ENCODE measurements around the gene CNTNAP4. TPM values are rescaled to one million over a fixed set of nuclear protein-coding genes. Genes with fewer than 3 reads are reported as not detected.

CNTNAP4 gene
- total RNA-seq, 1 experiment from 2014 or later: not detected

DNA sequence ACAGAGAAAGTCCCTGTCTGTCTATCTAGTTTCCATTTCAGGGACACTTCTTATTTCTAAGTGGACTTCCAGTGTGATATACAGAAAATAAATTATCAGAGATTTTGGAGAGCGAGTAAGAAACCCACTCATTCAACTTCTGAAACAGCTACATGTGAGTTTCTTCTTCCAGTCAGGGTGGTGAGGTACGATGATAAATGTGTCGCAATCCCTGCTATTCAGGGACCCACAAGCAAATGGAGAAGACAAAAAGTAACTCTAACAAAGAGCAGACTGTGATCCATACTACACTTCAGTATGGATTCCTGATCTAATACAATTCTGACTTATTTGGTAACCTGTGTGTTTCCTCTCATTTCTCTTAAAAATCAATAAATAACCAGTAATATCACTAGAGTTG is 16.8 kb downstream of the CNTNAP4 start:
- DNase-seq: no peak
- Histone ChIP-seq H3K9me3 (no peaks in the 10 kb centered on the region), H3K4me3 (no peak overlapping the region), H3K27me3 (no peaks in the 10 kb centered on the region), H3K36me3 (no peaks in the 10 kb centered on the region)

DNA sequence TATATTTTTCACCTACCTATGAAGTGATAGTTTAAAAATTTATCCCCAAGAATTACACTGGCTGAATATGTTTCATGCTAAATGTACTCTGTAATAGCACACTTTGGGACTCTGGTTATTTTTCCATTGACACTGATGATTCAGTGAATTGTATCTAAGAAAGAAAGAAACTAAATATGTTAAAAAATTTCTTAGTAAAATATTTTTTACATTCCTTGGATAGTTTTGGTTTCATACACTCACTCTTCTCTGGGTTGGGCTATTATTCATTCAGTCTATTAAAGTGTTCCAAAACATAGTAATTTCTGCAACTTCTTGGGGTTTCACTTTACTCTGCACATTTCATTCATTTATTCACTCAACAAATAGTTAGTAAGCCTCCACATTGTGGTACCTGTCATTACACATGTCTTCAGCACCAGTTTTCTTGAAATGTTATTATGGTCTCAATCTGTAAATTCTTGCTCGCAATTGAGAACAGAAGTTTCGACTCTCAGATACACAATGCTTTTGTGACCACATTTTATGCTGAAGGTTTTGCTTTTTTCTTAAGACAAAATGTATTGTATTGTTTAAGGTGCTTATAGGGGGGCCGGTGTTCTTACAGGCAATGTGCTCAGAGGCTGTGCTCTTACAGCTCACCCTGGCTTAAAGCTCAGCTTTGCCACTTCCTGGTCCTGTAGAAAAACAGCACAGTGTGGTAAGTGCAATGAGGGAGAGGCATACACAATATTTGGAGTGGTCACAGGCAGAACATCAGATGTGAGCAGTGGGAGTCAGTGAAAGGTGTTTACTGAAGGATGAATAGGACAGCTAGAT is 17.4 kb downstream of the CNTNAP4 start:
- no peak for DNase-seq
- Histone ChIP-seq H3K9me3 (no peaks in the 10 kb centered on the region), H3K27me3 (no peaks in the 10 kb centered on the region), H3K4me3 (no peak overlapping the region), H3K36me3 (no peaks in the 10 kb centered on the region)

DNA sequence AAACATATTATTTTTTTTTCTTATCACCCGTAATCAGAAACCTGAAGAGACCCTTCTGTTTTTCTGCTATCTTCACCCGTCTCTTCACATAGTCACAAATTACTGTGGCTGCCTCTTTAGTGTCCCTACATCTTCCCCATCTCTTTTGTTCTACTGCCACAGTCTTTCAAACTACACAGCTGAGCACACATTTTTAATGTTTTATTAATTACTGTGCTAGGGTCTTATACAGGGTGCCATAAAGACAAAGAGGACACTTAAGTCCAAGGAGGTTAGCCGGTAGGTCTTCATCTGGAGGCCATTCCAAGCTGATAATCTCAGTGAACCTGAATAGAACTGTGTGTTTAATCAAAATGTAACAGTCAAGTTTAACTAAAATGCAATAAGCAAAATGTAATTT is 20.7 kb downstream of the CNTNAP4 start:
- Histone ChIP-seq H3K9me3 (no peaks in the 10 kb centered on the region), H3K36me3 (no peaks in the 10 kb centered on the region), H3K4me3 (no peak overlapping the region), H3K27me3 (no peaks in the 10 kb centered on the region)
- no peak for DNase-seq

DNA sequence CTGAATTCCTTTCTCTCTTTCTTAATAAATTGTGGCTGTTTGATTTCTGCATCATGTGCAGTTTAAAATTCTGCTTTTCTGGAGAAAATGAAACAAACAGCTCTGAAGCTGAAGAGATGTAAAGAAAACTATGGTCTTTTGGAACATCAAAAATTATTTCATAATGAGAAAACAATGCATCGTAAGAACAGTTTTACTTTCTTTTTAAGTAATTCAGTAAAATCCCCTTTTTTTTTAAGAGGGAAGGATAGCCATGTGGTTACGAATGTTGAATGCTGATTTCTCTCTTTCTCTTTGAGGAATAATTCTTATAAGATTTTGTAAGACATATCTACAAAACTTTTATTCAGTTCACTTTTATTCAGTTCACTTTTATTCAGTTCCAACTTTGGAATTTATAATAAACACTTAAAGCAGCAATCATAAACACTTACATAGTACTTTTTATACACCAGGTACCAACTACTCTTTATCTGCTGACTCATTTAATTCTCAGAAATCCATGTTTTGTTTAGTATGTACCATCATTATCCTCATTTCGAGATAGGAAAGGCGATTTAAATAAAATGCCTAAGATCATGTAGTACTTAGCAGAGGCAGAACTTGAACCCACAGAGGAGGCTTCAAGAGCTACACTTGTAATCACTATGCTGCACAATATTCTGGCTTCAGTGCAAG is 26.6 kb downstream of the CNTNAP4 start:
- no peaks in the 10 kb centered on the region for H3K9me3 ChIP-seq
- H3K4me3 ChIP-seq: no peak overlapping the region
- H3K27me3 ChIP-seq: no peaks in the 10 kb centered on the region
- no peaks in the 10 kb centered on the region for H3K36me3 ChIP-seq
- no peak for DNase-seq

DNA sequence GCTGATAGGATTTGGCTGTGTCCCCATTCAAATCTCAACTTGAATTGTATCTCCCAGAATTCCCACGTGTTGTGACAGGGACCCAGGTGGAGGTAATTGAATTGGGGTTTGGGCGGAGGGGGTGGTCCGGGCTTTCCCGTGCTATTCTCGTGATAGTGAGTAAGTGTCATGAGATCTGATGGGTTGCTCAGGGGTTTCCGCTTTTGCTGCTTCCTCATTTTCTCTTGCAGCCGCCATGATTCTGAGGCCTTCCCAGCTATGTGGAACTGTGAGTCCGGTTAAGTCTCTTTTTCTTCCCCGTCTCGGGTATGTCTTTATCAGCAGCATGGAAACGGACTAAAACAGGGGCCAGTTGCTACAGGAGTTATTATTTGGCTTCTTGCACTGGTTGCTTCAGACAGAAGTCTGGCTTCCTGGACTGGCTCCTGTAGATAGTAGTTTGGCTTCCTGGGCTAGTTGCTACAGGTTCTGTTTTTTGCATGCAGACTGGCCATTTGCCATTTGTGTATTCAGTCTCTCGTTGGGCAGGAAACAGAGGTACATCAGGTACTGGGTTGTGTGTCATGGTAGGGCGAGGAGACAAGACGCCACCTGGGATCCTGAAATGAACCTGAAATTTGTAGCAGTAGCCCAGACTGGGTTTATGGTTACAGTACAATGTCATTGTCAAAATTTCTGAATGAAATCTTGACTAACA is 32.6 kb downstream of the CNTNAP4 start:
- no peaks in the 10 kb centered on the region for H3K9me3 ChIP-seq
- H3K36me3 ChIP-seq: no peaks in the 10 kb centered on the region
- no peaks in the 10 kb centered on the region for H3K27me3 ChIP-seq
- H3K4me3 ChIP-seq: no peak overlapping the region
- DNase-seq: no peak

DNA sequence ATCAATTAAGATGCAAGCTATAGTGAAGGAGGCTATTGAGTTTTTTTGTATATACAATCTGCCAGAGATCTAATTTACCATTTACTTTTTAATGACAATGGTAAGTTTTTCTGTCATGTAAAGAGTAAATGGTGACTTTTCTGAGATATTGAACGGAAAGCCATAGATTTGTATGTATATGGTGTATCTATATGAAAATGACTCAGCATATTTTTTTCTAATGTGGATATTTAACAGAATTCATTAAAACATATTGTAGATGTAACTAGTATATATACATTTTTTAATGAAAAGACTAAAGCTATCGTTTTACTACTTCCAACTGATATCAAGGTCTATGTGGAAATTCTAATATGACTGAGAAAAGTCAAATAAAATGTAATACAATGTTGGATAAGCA is 34.1 kb downstream of the CNTNAP4 start:
- DNase-seq: no peak
- Histone ChIP-seq H3K4me3 (no peak overlapping the region), H3K27me3 (no peaks in the 10 kb centered on the region), H3K9me3 (no peaks in the 10 kb centered on the region), H3K36me3 (no peaks in the 10 kb centered on the region)

DNA sequence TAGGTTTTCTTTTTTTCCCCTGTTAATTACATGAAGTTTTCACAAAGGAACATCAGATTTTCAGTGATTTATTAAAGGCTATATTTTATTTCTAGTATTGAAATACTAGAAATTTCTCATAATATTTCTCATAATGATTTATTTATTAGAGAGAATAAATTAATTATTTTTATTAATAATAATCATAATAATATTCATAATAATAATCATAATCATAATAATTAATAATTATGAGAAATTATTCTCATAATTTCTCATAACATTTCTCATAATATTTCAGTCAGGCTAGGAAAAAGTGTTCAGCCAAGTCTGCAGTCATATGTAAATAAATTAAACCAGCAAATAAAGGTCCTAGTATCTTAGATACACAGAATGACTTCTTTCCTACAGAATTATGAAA is 41.4 kb downstream of the CNTNAP4 start:
- DNase-seq: no peak

DNA sequence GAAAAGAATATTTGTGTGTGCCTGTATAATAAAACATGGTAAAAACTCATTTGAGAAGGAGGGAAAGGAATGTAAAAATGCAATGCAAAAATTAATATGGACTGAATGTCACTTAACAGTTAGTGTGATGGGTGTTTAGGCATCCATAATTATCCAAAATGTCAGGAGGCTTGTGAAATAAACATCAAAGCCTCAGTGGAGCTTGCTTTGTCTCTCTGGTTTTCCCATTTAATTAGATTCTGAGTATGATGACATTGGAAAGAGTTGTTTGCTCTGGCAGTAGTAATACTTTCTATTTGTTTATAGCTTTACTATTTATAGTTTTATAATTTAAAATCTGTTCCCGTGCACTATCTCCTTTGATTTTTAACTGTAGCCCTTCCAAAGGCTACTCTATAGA is 51.9 kb downstream of the CNTNAP4 start:
- no peak for DNase-seq
- H3K36me3 ChIP-seq: no peaks in the 10 kb centered on the region

More for the DNA sequence above, 41.4 kb downstream of the CNTNAP4 start:
- Histone ChIP-seq H3K27me3 (no peaks in the 10 kb centered on the region), H3K4me3 (no peak overlapping the region), H3K9me3 (no peaks in the 10 kb centered on the region), H3K36me3 (no peaks in the 10 kb centered on the region)

DNA sequence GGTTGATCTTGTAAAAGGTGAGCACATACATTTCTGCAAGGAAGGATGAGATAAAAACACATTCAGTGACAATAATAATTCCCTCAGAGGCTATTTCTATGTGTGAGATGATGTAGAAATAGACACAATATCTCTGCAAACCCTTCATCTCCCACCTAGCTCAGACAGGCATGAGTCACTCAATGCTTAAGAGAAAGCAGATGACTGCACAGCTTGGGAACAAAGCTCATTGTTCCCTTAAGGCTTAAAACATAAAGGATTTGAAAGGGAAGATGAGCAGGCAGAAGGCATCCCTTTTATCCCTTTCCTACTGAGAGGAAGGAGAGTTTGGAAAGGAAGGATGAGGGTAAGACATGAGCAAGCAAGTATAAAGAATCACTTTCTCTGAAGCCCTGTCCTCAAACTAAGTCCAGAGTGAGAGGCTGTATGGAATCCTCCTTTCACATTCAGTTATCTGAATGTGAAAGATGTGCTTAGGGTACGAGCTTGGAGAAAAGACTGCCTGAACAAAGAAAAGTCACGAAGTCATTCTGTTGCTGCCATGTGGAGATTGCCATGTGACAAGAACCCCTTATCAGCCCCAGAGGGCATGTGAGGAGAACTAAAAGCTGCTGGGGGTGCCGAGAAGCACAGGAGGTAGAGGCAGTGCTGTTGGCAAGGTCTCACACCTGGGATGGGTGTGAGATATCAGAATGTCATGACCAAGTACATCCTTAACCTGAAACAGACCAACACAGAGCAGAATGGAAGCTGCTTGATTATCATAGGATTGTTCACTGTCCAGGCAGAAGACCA is 58.2 kb downstream of the CNTNAP4 start:
- no peak for DNase-seq
- no peak overlapping the region for H3K4me3 ChIP-seq
- H3K27me3 ChIP-seq: no peaks in the 10 kb centered on the region
- H3K36me3 ChIP-seq: no peaks in the 10 kb centered on the region
- no peaks in the 10 kb centered on the region for H3K9me3 ChIP-seq

More for the DNA sequence above, 51.9 kb downstream of the CNTNAP4 start:
- no peak overlapping the region for H3K4me3 ChIP-seq
- no peaks in the 10 kb centered on the region for H3K9me3 ChIP-seq
- H3K27me3 ChIP-seq: no peaks in the 10 kb centered on the region

DNA sequence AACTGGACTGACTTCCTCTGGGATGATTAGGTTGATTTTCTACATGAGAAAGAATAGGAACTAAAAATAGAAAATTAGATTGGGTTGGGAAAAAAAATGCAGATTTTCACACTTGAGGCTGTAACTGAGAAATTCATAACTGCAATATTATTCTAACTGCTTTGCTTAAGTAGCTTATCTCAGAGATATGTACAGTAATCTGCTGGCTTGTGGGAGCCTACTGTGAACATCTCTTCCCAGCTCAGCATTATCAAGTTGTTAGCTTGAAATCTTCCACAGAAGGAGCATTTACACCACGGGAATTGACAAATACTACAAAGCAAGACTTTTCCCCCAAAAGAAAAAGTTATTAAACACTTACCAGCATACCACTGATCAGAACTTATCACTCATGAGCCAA is 58.9 kb downstream of the CNTNAP4 start:
- no peak overlapping the region for H3K4me3 ChIP-seq
- H3K36me3 ChIP-seq: no peaks in the 10 kb centered on the region
- DNase-seq: no peak
- no peaks in the 10 kb centered on the region for H3K9me3 ChIP-seq
- H3K27me3 ChIP-seq: no peaks in the 10 kb centered on the region

DNA sequence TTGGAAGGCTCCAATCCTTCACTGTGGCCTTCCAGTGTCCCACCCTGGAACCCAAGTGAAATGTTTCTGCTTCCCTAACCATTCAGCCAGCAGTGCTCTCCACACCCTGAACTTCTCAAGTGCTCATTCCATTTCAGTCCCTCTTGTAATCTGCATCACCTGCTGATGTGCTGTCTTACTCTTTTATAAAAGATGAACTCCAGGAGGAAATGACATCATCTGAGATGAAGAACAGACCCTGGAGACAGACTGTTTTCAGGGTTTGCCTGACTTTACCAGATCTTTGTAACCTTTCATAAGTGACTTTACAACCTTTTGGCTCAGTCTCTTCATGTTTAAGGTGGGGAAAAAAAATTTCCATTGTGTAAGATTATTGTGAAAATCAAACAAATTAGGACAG is 61.3 kb downstream of the CNTNAP4 start:
- H3K9me3 ChIP-seq: no peaks in the 10 kb centered on the region
- H3K27me3 ChIP-seq: no peaks in the 10 kb centered on the region
- H3K36me3 ChIP-seq: no peaks in the 10 kb centered on the region
- DNase-seq: no peak
- H3K4me3 ChIP-seq: no peak overlapping the region

DNA sequence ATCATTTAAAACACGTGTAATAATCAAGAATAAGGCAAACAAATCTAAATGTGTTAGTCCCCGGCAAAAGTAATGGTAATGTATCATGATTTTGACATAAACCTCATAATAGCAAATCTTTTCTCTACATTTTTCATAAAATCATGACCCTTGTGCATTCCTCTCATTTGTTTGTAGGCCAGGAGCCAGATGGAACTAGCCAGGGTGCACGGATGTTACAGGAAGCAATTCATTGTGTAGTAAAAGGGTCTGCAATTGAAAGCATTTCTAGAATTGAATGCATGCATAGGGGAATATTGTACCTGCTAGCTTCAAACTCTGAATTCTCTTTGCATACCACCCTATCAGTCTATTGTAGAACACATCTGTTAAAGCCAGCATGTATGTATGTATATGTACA is 66.6 kb downstream of the CNTNAP4 start:
- no peak for DNase-seq
- no peaks in the 10 kb centered on the region for H3K27me3 ChIP-seq
- no peak overlapping the region for H3K4me3 ChIP-seq
- no peaks in the 10 kb centered on the region for H3K9me3 ChIP-seq
- no peaks in the 10 kb centered on the region for H3K36me3 ChIP-seq

DNA sequence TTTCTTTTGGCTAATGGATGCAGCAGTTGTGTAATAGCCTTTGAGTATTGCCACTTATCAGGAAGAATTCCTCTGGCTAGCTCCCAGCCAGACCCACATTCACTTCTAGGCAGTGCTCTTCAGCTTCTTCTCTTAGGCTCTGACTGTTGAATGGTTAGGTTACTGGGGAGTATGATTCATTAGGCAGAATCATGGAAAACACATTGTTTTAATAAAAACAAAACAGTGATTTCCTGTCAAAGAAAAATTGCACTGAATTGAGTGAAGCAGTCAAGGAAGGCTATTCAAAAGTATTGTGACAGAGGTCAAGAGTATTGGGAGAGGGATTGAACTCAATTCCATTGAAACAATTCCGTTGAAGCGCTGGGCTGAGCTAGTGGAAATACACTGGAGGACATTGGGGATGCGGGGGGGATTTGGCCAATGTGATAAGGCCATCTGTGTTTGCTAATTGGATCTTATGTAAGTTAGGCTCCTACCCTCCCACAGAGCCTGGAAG is 68.0 kb downstream of the CNTNAP4 start:
- peak; percentile 55 for DNase-seq
- no peak overlapping the region for H3K4me3 ChIP-seq
- no peaks in the 10 kb centered on the region for H3K27me3 ChIP-seq
- no peaks in the 10 kb centered on the region for H3K36me3 ChIP-seq
- H3K9me3 ChIP-seq: no peaks in the 10 kb centered on the region

DNA sequence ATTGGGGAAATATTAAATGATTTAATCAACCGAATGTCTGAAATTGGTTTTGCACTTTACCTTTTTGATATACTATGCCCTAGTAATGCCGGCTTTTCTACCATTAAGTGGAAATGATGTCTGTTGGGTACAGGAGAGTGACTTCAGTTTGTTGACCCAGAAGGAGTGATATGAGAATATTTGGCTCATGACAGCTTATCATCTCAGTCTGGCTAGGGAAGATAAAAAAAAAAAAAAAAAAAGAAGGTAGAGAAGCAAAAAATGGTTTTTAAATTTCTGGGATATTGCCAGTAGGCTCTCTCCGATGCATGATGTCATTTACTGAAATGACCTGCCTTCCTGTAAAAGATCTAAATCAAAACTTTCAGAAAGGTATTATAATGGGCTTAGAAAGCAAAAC is 69.0 kb downstream of the CNTNAP4 start:
- no peaks in the 10 kb centered on the region for H3K9me3 ChIP-seq
- no peak overlapping the region for H3K4me3 ChIP-seq
- H3K36me3 ChIP-seq: no peaks in the 10 kb centered on the region
- no peak for DNase-seq
- no peaks in the 10 kb centered on the region for H3K27me3 ChIP-seq

DNA sequence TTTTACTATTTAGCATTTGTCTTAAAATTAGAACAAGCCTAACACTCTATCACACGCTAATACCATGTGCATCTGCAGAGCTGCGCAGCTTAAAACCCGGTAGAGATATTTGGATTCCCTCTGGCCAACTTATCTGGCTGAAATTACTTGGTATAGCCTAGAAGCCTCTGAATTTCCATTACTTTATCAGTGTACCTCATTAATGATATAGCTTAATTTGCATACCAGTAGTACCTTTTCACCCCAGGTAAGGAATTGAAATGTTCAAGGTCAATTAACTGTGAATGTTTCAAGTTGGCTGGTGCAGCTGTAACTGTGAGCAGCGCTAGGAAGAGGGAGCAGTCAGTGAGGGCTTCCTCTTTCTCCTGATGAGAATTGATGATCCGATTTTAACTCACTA is 74.2 kb downstream of the CNTNAP4 start:
- Histone ChIP-seq H3K4me3 (no peak overlapping the region), H3K9me3 (no peaks in the 10 kb centered on the region), H3K27me3 (no peaks in the 10 kb centered on the region), H3K36me3 (no peaks in the 10 kb centered on the region)
- DNase-seq: no peak

DNA sequence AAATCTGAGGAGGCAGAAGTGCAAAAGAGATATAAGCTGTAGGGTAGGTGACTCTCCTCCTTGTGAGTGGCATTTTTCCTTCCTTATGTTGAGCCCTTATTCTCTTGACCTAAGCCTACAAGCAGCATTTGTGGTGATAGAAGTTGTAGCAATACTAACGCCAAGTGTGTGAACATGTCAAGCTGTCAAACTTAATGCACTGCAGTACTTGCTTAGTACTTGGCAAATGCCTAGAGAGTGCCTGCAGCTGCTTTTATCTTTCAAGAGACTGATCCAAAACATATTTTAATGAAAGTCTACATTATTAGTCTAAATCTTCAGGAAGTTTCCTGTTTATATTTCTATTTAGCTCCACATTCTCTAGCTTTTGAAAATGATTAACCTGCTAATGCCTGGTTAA is 83.2 kb downstream of the CNTNAP4 start:
- DNase-seq: no peak
- H3K9me3 ChIP-seq: no peaks in the 10 kb centered on the region
- no peaks in the 10 kb centered on the region for H3K27me3 ChIP-seq
- no peak overlapping the region for H3K4me3 ChIP-seq
- no peaks in the 10 kb centered on the region for H3K36me3 ChIP-seq

DNA sequence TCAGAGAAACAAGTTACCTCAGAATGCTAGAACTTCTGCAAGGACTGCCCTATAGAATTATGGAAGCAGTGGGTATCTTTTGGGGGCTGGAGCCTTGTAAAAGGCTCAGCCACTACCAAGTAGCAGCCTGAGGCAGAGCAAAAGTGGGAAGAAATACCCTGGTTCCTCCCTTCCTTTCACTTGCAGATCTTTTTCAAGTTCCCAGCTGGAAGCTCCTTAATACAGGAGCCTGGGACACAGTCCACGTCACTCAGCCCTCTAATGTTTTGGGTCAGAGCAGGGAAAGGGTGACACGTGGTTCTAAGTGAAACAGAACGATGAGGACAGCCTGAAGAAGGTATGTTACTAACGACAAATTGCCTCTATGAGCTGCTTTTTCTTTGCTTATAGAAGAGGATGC is 93.1 kb downstream of the CNTNAP4 start:
- Histone ChIP-seq H3K36me3 (no peaks in the 10 kb centered on the region), H3K9me3 (no peaks in the 10 kb centered on the region), H3K4me3 (no peak overlapping the region), H3K27me3 (no peaks in the 10 kb centered on the region)
- no peak for DNase-seq

Data from MG63 (cell line).